ENCODE measurements around the gene CD3E.
"Not testable (repeated sequence)": the region's sequence is repeated elsewhere in the genome, so short reads cannot be mapped to it uniquely, and the experiment has no call there.

CD3E gene

DNA sequence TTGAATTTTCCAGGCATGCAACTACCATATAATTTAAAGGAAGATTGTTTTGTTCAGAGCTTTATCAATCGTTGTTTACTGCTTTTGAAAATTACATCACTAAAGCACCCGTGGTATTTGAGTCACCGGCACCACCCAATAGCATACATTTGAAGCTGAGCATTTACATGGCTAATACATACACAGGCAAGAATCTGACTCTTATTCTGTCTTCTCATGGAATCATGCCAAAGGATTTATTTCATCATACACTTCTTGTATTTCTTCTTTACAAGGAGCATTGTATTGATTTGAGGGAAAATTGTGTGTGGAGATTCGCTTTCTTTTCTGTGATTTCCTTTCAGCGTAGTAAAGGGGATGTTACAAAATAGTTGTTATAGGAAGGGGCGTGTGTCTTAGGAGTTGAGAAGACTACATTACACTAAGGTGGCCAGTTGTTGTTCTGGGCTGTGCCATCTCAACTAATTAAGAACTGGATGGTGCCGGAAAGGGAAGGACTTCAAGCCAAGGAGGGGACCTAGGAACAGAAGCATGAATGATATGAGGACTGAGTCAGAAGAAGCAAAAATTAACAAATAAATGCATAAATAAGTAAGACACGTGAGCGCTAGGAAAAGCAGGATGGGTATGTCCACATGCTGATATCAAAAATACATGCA is 12.9 kb upstream of the CD3E start:
- DNase-seq = no peak

DNA sequence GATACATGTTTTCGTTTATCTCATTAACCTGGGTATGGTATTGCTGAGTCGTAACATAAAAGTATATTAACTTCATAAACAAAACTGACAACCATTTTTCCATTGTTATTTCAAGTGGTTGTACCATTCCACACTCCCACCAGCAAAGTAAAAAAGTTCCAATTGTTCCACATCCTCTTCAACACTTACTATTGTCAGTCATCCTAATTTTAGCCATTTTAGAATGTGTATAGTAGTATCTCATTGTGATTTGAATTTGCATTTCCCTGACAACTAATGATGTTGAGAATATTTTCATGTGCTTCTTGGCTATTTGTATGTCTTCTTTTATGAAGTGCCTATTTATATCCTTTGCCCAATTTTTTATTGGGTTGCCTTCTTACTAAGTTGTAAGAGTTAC is 10.5 kb upstream of the CD3E start:
- DNase-seq = no peak

DNA sequence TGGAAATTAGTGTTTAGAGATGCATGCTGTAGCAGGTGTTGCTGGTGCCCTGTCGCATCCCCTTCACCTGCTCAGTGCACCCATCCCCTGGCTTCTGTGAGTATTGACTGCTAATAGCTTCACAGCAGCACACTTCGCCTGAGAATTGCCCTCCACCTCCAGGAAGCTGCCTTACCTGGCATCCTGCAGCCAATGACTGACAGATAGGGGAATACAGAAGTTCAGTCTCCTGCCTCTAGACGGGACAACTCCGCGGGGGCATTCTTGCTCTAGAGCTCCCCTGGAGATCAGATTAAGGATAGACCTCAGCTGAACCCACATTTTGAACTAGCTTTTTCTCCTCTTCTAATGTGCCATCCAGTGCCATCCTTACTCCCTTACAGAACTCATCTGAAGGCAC is 9.3 kb upstream of the CD3E start:
- no peak for DNase-seq

DNA sequence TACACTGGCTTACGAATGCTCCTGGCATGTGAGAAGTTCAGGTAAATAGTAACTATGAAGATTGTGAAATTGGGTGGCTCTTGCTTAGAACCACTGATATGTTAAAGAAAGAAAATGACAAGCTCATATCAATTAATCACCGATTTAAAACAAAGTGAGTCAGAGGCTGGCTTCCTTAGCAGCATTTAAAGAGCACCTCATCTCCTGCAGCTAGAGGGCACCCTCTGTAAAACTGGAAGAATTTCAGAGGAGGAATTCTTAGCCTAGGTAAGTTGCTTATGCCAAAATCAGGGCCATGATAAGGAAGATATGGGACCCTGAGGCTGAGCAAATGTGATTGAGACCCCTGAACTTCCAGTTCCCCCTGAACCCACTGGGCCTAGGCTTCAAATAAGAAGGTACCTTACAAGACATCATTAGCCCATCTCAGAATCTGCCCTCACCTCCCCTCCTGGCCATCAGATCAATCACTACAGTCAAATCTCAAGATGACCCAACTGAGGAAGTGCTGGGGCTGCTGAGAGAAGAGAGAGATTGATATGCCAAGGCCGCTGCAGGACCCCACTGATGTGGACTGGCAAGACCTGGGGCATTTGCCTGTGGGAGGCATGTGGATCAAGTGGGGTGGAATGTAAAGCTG is 8.6 kb upstream of the CD3E start:
- DNase-seq = peak; percentile 72

DNA sequence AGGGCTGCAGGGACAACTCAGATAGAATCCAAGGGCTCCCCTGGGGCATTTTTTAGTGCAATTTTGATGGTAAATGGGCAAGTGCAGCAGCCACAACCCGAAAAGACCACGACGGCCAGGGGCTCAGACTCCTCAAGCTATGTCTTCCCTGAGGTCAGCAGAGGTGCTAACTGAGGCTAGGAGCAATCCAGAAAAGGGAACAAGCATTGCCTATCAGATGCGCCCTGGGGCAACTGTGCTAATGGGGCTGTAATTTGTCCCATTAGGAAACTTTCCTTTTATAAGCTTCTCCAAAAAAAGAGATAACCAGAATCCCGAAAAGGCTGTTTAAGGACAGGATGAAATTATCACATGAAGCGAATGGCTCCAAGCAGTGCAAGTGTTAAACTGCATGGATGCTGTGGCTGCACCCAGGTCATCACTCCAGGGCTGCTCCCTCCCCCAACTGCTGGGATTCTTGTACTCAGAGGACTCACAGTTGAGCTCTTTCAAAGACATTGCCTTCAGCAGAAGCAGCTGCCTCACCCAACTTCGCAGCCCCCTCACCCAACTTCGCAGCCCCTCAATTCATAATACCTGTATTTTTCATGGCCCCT is 2.8 kb upstream of the CD3E start:
- DNase-seq = no peak

DNA sequence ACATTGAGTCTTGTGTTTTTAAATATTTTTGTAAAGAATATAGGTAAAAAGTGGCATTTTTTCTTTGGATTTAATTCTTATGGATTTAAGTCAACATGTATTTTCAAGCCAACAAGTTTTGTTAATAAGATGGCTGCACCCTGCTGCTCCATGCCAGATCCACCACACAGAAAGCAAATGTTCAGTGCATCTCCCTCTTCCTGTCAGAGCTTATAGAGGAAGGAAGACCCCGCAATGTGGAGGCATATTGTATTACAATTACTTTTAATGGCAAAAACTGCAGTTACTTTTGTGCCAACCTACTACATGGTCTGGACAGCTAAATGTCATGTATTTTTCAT is 333 bp upstream of the CD3E start:
- DNase-seq = no peak

DNA sequence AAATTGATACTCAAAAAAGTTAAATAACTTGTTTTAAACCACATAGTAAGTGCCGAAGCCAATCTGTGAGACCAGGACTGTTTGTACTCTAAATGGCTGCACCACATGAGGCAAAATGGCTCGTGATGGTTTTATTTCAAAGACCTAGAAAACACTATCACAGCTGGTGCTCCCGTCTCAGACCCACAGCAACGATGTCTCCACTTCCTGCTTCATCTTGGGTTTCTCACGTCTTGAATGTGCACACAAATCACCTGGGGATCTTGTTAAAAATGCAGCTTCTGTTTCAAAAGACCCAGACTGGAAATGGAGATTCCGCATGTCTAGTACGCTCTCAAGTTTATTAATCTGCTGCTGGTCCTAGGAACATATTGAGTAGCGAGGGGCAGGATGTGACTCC is 1.2 kb downstream of the CD3E start:
- DNase-seq = peak; percentile 71

DNA sequence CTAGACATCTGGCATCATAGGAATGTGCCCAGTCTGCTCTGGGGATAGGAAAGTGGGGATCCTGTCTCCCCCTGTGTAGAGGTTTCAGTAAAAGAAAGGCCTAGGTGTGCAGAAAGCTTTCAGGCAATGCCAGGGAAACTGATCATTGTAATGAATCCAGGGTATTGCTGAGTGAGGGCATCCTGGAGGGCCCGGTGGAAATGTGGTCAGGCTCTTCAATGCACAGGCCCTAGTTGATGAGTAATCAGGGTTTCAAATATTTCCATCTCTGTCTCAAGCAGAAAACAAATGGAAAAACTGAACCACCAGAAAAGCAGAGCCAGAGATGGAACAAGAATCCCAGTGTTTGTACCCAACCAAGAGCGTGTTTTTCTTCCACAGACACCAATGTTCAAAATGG is 2.0 kb downstream of the CD3E start:
- DNase-seq = no peak

DNA sequence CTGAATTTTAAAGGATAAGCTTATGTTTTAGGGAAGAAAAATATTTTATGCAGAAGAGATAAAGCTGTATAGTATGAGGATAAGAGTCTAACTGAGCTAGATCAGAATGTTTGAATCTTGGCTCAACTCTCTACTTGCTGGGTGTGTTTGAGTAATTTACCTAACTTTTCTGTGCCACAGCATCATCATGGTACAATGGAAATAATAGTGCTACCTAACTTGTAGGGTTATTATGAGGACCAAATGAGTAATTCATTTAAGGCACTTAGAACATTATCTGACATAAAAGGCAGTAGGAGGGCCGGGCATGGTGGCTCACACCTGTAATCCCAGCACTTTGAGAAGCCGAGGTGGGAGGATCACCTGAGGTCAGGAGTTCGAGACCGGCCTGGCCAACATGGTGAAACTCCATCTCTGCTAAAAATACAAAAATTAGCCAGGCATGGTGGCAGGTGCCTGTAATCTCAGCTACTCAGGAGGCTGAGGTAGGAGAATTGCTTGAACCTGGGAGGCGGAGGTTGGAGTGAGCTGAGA is 4.5 kb downstream of the CD3E start:
- DNase-seq = not testable (repeated sequence)

DNA sequence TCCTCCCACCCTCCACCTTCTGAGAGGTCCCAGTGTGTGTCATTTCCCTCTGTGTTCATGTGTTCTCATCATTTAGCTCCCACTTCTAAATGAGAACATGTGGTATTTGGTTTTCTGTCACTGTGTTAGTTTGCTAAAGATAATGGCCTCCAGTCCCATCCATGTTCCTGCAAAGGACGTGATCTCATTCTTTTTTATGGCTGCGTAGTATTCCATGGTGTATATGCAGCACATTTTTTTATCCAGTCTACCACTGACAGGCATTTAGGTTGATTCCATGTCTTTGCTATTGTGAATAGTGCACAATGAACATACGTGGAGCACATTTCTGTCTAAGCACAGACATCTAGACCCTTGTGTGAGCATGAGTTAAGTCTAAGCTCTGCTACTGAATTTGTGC is 5.7 kb downstream of the CD3E start:
- DNase-seq = no peak

DNA sequence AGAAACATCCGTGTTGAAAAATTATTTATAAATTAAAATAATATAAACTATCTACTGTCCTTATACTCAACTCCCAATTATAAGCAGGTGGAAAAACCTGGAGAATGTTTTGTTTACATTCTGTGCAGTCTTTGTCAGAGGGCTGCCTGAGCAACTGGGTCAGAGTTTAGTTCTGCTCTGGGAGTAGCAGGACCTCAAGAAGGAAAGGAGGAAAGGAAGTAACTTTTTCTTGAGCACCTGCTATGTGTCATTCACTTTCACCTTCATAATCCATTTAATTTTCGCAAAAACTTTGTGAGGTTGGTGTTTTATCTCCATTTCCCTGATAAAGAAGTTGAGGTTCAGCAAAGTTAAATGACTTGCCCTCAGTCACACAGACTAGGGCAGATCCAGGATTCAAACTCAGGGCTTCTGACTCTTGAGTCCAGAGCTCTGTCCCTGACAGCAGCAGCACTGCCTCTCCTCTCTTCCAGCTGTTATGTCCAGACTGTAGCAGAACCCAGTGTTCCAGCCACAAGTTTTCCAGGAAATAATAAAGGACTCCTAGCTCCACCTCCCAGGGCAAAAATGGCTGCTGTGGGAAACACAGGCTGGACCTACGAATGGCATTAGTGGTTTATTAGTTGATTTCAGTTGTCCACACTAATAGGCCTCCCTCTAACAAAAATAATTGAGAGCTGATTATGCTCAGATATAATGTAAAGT is 6.4 kb downstream of the CD3E start:
- DNase-seq = no peak

DNA sequence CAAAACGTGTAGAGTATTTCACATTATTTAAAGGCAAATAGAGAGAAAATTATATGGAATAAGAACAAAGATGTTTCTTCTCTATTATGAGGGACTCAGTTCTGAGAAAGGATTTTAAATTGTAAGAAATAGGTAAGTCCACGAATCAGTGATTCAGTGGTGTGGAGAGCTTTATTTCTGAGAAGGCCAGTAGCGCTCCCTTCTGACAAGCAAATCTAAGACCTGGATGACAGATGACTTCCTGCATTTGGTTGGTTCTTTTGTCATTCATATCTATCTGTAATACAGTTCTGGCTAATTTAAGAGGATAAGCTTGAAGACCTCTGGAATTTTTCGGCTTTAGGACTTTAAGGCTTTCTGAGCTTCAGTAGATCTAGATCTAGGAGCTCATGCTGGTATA is 7.0 kb downstream of the CD3E start:
- DNase-seq = no peak

DNA sequence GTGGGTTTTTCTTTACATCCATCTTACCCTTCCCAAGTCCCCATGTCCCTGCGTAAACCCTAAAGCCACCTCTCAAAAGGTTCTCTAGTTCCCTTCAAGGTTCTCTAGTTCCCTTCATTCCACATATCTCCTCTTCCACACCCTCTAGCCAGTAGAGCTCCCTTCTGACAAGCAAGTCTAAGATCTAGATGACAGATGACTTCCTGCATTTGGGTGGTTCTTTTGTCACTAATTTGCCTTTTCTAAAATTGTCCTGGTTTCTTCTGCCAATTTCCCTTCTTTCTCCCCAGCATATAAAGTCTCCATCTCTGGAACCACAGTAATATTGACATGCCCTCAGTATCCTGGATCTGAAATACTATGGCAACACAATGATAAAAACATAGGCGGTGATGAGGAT is 7.8 kb downstream of the CD3E start:
- DNase-seq = no peak

DNA sequence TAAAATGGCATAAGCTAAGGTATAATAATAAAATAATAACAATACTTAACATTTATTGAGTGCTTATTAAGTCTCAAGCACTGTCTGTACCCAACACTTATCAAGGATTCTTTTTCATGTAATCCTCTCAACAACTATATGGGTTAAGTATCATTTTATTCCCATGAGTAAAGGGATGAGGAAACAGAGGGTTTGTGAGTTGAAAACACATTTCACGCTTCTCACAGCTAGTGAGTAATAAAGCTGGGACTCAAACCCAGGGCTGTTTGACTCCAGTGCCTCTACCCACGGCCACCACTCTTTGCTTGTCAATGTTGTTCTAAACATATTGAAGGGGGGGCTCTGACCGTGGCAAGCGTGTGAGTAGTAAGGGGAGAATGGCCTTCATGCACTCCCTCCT is 8.7 kb downstream of the CD3E start:
- no peak for DNase-seq

DNA sequence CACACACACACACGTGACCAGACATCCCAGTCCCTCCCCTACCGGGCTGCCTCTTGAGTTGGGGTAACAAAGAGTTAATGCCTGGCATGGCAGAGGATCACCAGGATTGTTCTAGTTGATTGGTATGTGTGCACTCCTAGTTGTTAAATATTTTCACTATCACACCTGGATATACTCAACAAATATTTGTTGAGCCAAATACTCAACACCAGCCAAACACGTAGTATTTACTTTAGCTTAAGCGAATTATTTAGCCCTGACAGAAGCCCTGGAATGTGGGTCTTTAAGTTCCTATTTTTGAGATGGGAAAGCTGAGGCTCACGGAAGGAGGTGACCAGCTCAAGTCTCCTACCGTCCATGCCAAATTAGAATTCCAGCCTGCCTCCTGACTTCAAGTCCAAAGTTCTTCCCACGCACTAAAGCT is 10.5 kb downstream of the CD3E start:
- no peak for DNase-seq

DNA sequence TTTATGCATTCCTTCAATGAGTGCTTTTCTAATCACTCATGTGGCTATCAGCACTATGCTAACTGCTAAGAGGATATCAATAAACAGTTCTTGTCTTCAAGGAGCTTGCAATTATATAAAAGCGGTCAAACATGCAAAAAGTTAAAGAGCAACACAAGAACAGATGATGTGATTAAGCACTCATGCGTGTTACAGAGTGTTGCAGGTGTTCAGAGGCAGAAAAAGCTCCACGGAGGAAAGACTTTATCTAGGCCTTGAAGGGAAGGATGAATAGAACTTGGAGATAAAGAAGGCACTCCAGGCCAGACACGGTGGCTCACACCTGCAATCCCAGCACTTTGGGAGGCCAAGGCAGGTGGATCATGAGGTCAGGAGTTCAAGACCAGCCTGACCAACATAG is 13.6 kb downstream of the CD3E start:
- DNase-seq = no peak

DNA sequence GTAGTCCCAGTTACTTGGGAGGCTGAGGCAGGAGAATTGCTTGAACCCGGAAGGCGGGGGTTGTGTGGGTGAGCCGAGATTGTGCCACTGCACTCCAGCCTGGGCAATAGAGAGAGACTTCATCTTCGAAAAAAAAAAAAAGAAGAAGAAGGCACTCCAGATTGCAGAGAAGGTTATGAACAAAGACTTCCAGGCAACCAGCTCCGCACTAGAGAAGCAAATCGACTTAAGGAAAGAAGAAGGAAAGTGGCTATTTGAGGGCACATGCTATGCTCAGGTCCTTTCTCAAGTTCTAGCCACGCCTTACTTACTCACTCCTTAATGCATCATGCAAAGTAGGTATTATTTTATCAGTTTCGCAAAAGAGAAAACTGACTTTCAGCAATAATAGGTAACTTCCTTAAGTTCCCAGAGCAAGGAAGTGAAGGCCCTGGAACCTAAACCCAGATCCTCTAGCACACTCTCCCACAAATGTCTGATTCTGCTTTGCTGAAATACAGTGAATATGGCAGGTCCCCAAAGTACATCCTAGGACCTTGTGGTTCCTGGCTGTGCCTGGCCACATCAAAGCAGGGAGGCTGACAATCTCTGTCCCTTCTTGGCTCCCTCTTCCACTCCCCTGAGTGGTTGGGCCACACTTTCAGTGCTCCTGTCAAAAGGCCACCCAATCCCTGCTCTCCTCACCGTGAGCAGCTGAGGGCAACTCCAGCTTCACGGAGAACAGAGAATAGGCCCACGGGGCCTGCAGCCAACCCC is 14.2 kb downstream of the CD3E start:
- DNase-seq = no peak

DNA sequence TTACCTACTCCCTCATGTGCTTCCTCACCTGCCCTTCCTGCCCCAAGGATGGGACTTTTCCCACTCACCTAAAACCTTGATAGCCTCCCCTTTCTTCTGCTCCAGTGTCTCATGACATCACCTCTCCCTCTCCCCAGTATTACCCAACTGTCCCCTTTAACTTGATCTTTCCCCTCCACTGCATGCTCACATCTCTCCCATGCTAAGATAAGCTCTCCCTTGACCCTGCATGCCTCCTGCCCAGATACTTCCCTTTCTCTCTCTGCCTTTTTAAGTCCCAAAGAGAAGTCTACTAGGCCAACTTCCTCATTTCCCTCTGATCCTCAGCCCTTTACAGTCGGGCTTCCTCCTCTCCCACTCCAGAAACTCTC is 14.8 kb downstream of the CD3E start:
- DNase-seq = no peak

DNA sequence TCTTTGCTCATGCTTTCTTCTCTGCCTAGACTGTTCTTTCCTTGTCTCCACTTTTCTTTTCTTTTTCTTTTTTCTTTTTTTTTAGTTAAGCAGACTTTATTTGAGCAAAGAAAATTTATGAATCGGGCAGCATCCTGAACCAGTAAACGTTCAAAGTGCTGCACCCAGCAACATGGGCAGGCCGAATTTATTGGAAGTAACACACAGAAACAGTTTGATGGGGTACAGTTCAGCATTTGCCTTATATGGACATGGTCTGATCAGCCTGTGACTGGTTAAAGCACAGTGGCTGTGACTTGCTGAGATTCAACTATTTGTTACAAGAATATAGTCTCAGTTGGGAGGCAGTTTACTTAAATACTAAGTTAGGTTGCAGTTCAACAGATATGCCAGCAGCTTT is 16.0 kb downstream of the CD3E start:
- DNase-seq = no peak

DNA sequence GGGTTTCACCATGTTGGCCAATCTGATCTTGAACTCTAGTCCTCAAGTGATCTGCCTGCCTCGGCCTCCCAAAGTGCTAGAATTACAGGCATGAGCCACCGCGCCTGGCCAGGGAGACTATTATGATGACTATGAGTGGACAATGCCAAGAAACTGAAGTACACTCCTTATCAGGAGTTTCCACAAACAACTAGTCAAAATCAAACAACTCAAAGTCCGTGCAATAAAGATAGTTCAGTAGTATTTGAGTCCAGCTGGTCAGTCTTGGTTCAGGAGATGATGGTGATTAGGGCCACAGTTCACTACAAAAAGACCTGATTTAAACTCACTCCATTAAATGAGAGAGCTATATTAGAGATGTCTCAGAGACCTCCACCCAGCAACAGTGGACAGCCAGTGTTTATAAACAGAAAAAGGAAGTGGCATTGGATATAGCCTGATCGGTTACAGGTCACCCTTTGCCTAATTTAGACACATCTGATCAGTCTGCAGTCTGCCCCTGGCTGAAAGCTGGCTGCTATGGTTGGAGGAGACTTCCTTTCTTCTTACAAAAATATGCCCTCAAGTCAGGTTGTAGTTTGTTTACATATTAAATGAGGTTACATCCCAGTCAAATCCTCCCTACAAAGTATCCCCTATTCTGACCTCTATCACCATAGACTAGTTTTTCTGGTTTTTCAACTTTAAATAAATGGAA is 17.0 kb downstream of the CD3E start:
- no peak for DNase-seq

DNA sequence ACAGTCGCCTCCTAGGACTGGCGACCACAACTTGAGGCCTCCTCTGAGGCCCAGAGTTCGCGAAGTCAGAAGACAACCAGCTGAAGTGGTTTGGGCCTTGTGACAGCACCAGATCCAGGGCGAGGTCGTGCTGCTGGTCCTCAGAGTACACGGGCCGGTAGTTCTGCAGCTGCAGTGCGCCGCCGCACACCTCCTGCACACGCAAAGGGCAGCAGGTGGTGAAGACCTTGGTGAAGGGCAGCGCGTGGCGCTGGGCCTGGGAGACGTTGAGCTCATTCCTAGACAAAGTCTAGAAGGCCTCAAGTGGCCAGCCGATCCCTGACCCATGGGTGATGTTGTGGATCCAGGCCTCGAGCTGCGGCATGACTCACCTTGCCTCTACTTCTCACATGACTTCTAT is 18.2 kb downstream of the CD3E start:
- DNase-seq = no peak

DNA sequence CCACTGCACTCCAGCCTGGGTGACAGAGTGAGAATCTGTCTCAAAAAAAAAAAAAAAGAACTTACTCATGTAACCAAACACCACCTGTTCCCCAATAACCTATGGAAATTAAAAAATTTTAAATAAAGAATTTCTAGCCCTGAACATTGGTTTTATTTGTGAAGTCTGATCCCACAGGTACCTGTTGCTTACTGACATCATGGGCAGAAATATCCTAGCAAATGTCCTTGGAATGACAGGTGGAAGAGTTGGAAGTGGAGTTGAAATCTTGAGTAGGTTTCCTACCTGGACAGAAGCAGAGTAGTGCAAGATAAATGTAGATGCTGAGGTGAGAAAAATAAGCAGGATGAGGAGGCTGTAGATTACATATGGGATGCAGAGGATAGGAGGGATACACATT is 20.8 kb downstream of the CD3E start:
- DNase-seq = no peak

DNA sequence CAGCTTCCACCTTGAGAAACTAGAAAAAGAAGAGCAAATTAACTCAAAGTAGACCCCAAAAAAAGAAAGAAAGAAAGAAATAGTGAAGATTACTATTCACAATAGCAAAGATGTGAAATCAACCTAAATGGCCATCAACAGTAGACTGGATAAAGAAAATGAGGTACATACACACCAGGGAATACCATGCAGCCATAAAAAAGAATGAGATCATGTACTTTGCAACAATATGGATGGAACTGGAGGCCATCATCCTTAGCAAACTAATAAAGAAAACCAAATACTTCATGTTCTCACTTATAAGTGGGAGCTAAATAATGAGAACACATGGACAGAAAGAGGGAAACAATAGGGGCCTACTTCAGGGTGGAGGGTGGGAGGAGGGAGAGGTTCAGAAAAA is 24.2 kb downstream of the CD3E start:
- DNase-seq = no peak

Data from CD4-positive, alpha-beta T cell treated with Interleukin-12 subunit alpha and Interleukin-12 subunit beta, for 1 hour (primary cell).